C4-2B (cell line): ENCODE measurements around the gene NUP98.

Experiments used
- ZFX ChIP-seq: fragments of 450-650 bp; IDR thresholded peaks from 2 replicates; pipeline ENCODE4 v1.6.1; 2017
- TF ChIP-seq, protein P1 (sequence below): fragments of 450-650 bp; conservative IDR thresholded peaks from 2 replicates; pipeline ENCODE4 v1.5.1; 2017; ENCODE audit warnings: mild to moderate bottlenecking

DNA sequence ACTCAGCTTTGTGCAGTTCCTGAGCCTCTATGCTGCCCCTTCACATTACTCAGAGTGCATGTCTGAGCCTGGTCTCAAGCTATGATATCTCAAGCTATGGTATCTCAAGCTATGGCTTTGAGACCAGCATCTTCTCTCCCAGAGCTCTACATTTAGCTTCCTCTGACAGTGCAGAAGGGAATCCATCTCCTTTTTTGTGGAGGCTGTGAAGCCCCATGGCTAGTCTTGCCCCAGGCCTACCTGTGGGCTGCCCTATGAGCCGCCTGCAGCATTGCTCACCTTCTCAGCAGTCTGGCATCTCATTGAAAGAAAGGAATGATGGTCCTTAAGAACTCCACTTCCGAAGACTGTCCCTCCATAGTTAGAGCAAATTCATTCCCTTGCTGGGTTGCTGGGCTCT is 23.6 kb upstream of the NUP98 start:
- TF ChIP-seq, protein P1, sequence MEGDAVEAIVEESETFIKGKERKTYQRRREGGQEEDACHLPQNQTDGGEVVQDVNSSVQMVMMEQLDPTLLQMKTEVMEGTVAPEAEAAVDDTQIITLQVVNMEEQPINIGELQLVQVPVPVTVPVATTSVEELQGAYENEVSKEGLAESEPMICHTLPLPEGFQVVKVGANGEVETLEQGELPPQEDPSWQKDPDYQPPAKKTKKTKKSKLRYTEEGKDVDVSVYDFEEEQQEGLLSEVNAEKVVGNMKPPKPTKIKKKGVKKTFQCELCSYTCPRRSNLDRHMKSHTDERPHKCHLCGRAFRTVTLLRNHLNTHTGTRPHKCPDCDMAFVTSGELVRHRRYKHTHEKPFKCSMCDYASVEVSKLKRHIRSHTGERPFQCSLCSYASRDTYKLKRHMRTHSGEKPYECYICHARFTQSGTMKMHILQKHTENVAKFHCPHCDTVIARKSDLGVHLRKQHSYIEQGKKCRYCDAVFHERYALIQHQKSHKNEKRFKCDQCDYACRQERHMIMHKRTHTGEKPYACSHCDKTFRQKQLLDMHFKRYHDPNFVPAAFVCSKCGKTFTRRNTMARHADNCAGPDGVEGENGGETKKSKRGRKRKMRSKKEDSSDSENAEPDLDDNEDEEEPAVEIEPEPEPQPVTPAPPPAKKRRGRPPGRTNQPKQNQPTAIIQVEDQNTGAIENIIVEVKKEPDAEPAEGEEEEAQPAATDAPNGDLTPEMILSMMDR = no peak
- TF ChIP-seq ZFX = no peak
